ENCODE data around the gene TECR.
"Not testable (repeated sequence)": the region's sequence is repeated elsewhere in the genome, so short reads cannot be mapped to it uniquely, and the experiment has no call there.

TECR gene

GRCh38 chr19:14599548-14600147 lies 70.3 kb downstream of the TECR start:
- DNase-seq: no peak

GRCh38 chr19:14603990-14604387 lies 74.6 kb downstream of the TECR start:
- DNase-seq: no peak

GRCh38 chr19:14606627-14607026 lies 77.2 kb downstream of the TECR start:
- no peak for DNase-seq

- DNase-seq: no peak
Observed at GRCh38 chr19:14611051-14611450, 81.7 kb downstream of the TECR start.

GRCh38 chr19:14612242-14612641 lies 82.8 kb downstream of the TECR start:
- DNase-seq: not testable (repeated sequence)

GRCh38 chr19:14612657-14613056 lies 83.3 kb downstream of the TECR start:
- DNase-seq: no peak

GRCh38 chr19:14613399-14614098 lies 84.2 kb downstream of the TECR start:
- DNase-seq: not testable (repeated sequence)

- DNase-seq: no peak
Observed at GRCh38 chr19:14614099-14614412, 84.7 kb downstream of the TECR start.

All from T-helper 9 cell (primary cell).